ENCODE data around the gene ZNF512B. TPM values are rescaled to one million over a fixed set of nuclear protein-coding genes. Genes with fewer than 3 reads are reported as not detected.

ZNF512B gene
- polyA plus RNA-seq, 3 donors: 0.10 to 2.6 TPM; not detected in 1

- intact Hi-C loops (cut with micrococcal nuclease): loop anchor here in 1 of 2 donors (5.0 kb wide), 2 partner anchors 62 to 252 kb away; partner anchors contain the start of genes ARFRP1, DNAJC5 and ZGPAT
- 95% methylated on average over 15 of the region's 17 CpGs for WGBS (ENCODE audit: insufficient coverage)
Observed at GRCh38 chr20:63959699-63960075, 10.0 kb downstream of the ZNF512B start.

GRCh38 chr20:63958964-63959698 is 10.6 kb downstream of the ZNF512B start:
- peaks cover 0 to 3% (median 0%) of the 10 kb centered on the region in 7 donors for H3K9me3 Mint-ChIP-seq
- peaks cover 0 to 5% (median 2%) of the 10 kb centered on the region in 3 donors for H3K27me3 Mint-ChIP-seq (ENCODE audit: low read depth in 3 of 3)
- Histone ChIP-seq H3K4me3 (replicated peaks in 1 of 3; ENCODE audit: low read depth in 2 of 3, low read length in 3 of 3) (no peak overlapping the region), H3K79me2 (ENCODE audit: insufficient read depth, low read length) (peaks cover 21% of the 10 kb centered on the region), H3K4me2 (replicated peaks; ENCODE audit: extremely low read depth, low read length, poor library complexity, severe bottlenecking) (no peak overlapping the region), H3K27ac (ENCODE audit: low read depth in 1 of 2, low read length in 2 of 2) (no peak overlapping the region), H3K4me1 (ENCODE audit: control insufficient read depth in 1 of 2, insufficient read depth in 2 of 2, low read length in 2 of 2) (peaks cover 24 to 32% of the 10 kb centered on the region in 2 donors), H3K36me3 (replicated peaks in 1 of 2; ENCODE audit: control insufficient read depth in 1 of 2, insufficient read depth in 2 of 2, low read length in 2 of 2) (peaks cover 4 to 11% of the 10 kb centered on the region in 2 donors), H3K9ac (ENCODE audit: insufficient read depth, low read length, poor library complexity, severe bottlenecking) (no peak overlapping the region), H3K27me3 (ENCODE audit: control insufficient read depth in 2 of 2, insufficient read depth in 2 of 2, low read length in 2 of 2) (no peaks in the 10 kb centered on the region), H2AFZ (ENCODE audit: insufficient read depth, low read depth, low read length, poor library complexity, severe bottlenecking) (no peak overlapping the region), H3K9me3 (replicated peaks in 1 of 2; ENCODE audit: control insufficient read depth in 1 of 2, insufficient read depth in 1 of 2, low read length in 2 of 2) (peaks cover 0 to 4% of the 10 kb centered on the region in 2 donors), H4K20me1 (ENCODE audit: insufficient read depth, low read length) (peaks cover 20% of the 10 kb centered on the region)
- peaks cover 11 to 16% of the 10 kb centered on the region in 2 donors for H3K36me3 Mint-ChIP-seq
- TF ChIP-seq CTCF (IDR thresholded peaks at IDR 0.05): no peak
- no peak overlapping the region for H3K4me3 Mint-ChIP-seq
- H3K4me1 Mint-ChIP-seq: peaks cover 19% of the 10 kb centered on the region
- intact Hi-C loops (cut with micrococcal nuclease): loop anchor here in 1 of 2 donors (5.0 kb wide), 2 partner anchors 62 to 252 kb away; partner anchors contain the start of genes ARFRP1, DNAJC5 and ZGPAT
- WGBS (ENCODE audit: insufficient coverage): 94% methylated on average over 9 of the region's 10 CpGs
- DNase-seq: no peak
- H3K27ac Mint-ChIP-seq: no peak overlapping the region

More at GRCh38 chr20:63959699-63960075, 10.0 kb downstream of the ZNF512B start:
- peaks cover 14% of the 10 kb centered on the region for H3K4me1 Mint-ChIP-seq
- peaks cover 22 to 26% of the 10 kb centered on the region in 2 donors for H3K4me1 ChIP-seq (ENCODE audit: control insufficient read depth in 1 of 2, insufficient read depth in 2 of 2, low read length in 2 of 2)
- H3K27me3 Mint-ChIP-seq (ENCODE audit: low read depth in 3 of 3): peaks cover 0 to 5% (median under 1%) of the 10 kb centered on the region in 3 donors
- H3K9ac ChIP-seq (ENCODE audit: insufficient read depth, low read length, poor library complexity, severe bottlenecking): no peak overlapping the region
- no peaks in the 10 kb centered on the region for H3K27me3 ChIP-seq (ENCODE audit: control insufficient read depth in 2 of 2, insufficient read depth in 2 of 2, low read length in 2 of 2)
- peaks cover 15% of the 10 kb centered on the region for H3K79me2 ChIP-seq (ENCODE audit: insufficient read depth, low read length)
- DNase-seq: no peak
- no peak overlapping the region for H3K27ac ChIP-seq (ENCODE audit: low read depth in 1 of 2, low read length in 2 of 2)
- peaks cover 4 to 11% of the 10 kb centered on the region in 2 donors for H3K36me3 ChIP-seq (replicated peaks in 1 of 2; ENCODE audit: control insufficient read depth in 1 of 2, insufficient read depth in 2 of 2, low read length in 2 of 2)
- peaks cover 14% of the 10 kb centered on the region for H4K20me1 ChIP-seq (ENCODE audit: insufficient read depth, low read length)
- H3K9me3 Mint-ChIP-seq: peaks cover 0 to 8% (median 2%) of the 10 kb centered on the region in 7 donors
- peaks cover 0 to 10% of the 10 kb centered on the region in 2 donors for H3K9me3 ChIP-seq (replicated peaks in 1 of 2; ENCODE audit: control insufficient read depth in 1 of 2, insufficient read depth in 1 of 2, low read length in 2 of 2)
- no peak for TF ChIP-seq CTCF (IDR thresholded peaks at IDR 0.05)
- peaks cover 11 to 17% of the 10 kb centered on the region in 2 donors for H3K36me3 Mint-ChIP-seq
- H3K4me3 ChIP-seq (replicated peaks in 1 of 3; ENCODE audit: low read depth in 2 of 3, low read length in 3 of 3): no peak overlapping the region
- H2AFZ ChIP-seq (ENCODE audit: insufficient read depth, low read depth, low read length, poor library complexity, severe bottlenecking): no peak overlapping the region
- H3K27ac Mint-ChIP-seq: no peak overlapping the region
- no peak overlapping the region for H3K4me2 ChIP-seq (replicated peaks; ENCODE audit: extremely low read depth, low read length, poor library complexity, severe bottlenecking)
- no peak overlapping the region for H3K4me3 Mint-ChIP-seq
